Activated CD8-positive, alpha-beta memory T cell treated with anti-CD3 and anti-CD28 coated beads for 24 hours (primary cell): Measurements from ENCODE around the gene PTGS2.
"Not testable (repeated sequence)": the region's sequence is repeated elsewhere in the genome, so short reads cannot be mapped to it uniquely, and the experiment has no call there.

Experiments used
- DNase-seq: peaks from one replicate; pipeline ENCODE4 v3.0.0-alpha.2; 2020

The PTGS2 gene

GRCh38 chr1:186669784-186670183, 10.4 kb downstream of the PTGS2 start:
- not testable (repeated sequence) for DNase-seq

GRCh38 chr1:186664217-186664616, 16.0 kb downstream of the PTGS2 start:
- DNase-seq = not testable (repeated sequence)

DNA sequence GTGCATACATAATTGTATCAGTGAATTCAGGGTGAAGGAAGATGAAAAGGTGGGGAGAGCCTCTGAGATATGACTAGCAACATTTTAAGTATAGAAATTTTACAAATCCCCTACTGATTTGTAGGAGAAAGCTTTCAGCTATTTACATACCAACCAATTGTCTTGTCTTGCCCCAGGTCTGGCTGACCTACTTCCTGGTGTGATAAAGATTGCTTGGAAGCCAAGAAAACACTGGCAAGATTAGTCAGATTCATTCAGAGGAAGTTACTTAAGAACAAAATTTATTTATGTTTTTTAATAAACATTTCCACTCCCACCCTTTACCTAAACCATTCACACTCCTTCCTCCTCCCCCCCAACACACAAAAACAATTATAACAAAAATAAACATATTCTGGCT, 17.5 kb downstream of the PTGS2 start:
- DNase-seq = no peak

- no peak for DNase-seq
These were observed 20.3 kb downstream of the PTGS2 start for GRCh38 chr1:186659890-186660341.

- DNase-seq = no peak
These were observed 21.2 kb downstream of the PTGS2 start for GRCh38 chr1:186658999-186659398.

DNA sequence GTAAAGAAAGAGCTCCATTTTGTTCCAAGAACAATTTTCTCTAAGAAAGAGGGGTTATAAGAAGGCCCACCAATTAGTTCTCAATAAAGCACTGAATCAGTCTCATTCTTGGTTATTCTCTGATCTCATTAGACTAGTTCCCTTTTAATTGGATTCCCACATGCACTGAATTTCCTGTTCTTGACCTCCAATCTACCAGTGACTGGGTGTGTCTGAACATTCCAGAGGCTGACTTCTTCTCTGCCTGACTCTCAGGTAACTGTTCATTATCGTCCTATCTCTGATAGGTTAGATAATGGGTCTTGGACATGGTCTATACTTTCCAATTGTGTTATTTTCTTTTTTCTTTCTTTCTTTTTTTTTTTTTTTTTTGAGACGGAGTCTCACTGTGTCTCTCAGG, 22.7 kb downstream of the PTGS2 start:
- DNase-seq = no peak

DNA sequence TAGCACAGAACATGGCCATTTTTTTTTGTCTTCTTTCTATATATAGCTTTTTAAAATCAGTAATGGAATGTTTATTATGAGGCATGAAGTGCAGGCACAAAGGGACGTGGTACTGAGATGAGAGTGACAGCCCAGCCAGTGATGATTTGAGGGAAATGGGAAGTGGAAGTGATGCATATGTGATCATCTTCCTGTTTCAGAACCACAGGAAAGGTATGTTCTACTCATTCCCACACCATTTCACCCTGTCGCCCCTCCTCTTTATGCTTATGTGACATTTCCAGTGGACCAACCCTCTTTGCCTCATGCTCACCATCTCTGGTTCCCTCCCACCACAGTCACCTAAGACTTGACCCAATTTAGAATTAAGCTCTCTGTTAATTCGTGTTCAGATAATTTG, 24.3 kb downstream of the PTGS2 start:
- DNase-seq = no peak

GRCh38 chr1:186654741-186655140, 25.5 kb downstream of the PTGS2 start:
- no peak for DNase-seq

DNA sequence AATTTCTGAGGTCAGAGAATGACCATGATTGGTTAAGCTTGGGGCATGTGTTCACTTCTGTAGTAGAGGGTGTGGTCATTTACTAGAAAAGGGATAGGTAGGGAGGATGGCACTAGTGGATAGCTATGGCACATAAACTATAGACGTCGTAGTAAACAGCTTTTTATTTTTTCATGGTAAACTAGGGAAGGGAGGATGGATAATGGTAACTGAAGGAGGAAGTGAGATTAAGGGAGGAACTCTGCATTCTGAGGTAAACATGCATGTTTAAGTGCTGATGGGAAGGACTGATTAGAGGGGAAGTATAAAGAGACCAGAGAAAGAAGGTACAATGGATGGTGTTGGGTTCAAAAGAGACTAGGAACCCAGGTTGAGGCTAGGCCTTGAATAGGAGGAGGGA, 26.9 kb downstream of the PTGS2 start:
- DNase-seq = no peak

GRCh38 chr1:186648613-186649012, 31.6 kb downstream of the PTGS2 start:
- DNase-seq = no peak

DNA sequence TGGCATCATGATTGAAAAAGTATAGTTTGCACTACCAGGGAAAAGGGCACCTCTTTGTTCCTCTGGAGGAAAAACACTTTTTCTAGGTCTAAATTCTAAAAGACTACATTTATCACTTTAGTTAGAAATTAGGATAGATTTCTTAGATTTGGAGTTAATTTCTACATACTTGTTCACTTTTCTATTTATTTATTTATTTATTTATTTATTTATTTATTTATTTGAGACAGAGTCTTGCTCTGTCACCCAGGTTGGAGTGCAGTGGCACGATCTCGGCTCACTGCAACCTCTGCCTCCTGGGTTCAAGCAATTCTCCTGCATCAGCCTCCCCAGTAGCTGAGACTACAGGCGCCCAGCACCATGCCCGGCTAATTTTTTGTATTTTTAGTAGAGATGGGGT, 32.2 kb downstream of the PTGS2 start:
- not testable (repeated sequence) for DNase-seq

DNA sequence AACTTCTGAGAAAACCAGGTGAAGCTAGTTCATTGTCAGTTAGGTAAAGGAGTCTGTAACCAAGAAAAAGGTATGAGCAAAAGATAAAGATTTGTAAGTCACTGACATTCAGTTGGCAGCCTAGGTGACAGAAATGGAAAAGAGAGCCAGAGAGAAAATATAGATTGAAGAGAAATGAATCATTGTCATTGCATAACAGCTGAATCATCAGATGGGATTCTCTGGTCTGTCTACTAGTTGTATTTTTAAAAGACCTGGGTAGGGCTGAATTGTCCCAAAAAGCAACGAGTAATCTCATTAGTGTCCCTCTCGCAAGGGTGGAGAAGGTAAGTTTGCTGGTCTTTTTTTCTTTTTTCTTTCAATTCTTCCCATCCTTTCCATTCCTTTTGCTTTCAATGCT, 36.6 kb downstream of the PTGS2 start:
- DNase-seq = no peak

DNA sequence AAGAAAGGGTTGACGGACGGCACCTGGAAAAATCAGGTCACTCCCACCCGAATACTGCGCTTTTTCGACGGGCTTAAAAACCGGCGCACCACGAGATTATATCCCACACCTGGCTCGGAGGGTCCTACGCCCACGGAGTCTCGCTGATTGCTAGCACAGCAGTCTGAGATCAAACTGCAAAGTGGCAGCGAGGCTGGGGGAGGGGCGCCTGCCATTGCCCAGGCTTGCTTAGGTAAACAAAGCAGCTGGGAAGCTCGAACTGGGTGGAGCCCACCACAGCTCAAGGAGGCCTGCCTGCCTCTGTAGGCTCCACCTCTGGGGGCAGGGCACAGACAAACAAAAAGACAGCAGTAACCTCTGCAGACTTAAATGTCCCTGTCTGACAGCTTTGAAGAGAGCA, 42.7 kb downstream of the PTGS2 start:
- DNase-seq = not testable (repeated sequence)

DNA sequence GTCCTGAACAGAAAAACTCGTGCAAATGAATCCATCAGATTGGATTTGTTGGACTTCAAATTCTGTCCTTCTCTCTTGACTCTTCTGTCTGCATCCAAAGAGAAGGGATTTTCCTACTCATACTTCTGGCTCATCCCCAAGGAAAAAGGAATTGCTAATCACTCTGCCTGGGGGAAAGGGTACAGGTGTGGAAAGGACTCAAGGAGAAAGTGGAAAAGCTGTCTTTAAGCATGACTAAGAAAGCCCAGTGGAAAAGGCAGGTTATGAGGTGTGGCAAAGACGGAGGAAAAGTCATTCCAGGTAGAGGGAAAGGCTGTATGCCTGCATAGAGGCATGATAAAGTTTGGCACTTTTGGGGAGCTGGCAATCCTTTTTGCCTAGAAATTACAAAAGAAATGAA, 43.4 kb downstream of the PTGS2 start:
- DNase-seq = no peak

- DNase-seq = no peak
These were observed 45.7 kb downstream of the PTGS2 start for GRCh38 chr1:186634511-186634910.

DNA sequence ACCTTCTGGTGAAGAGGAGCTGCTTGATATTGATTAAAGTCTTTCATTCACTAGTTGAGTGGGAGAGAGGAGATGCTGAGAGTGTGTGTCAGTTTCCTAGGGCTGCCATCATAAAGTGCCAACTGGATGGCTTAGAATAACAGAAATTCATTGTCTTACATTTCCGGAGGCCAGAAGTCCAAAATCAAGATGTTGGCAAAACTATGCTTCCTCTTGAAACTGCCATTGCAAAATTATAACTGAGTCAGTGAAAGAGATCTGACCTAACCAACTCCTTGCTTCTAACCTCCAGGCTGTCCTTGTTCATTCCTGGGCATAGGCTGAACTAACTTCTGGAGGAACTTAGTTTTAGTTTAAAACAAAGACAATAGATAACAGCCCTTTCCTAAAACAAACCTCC, 47.1 kb downstream of the PTGS2 start:
- DNase-seq = no peak

DNA sequence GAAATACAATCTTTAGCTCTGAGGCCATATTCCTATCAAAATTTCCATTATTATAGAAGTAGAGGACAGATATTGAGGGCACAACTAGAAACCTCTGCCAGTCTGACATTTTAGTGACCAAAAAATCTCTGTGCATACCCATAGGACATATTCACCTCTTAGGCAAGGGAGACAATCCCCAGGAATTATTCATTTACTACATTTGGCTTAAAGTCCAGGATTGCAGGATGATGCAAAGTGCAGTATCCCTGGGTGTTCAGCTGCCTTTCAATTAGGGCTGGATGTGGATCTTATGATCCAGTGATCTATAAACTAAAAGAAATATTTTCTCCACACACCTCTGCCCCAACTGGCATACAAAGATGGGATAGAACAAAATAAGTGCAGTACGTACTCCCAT, 50.9 kb downstream of the PTGS2 start:
- no peak for DNase-seq

- no peak for DNase-seq
These were observed 51.3 kb downstream of the PTGS2 start for GRCh38 chr1:186628910-186629309.

- no peak for DNase-seq
These were observed 53.2 kb downstream of the PTGS2 start for GRCh38 chr1:186627019-186627418.

- no peak for DNase-seq
These were observed 53.8 kb downstream of the PTGS2 start for GRCh38 chr1:186626356-186626932.

GRCh38 chr1:186623551-186623950, 56.7 kb downstream of the PTGS2 start:
- DNase-seq = no peak
